Measurements from ENCODE around the gene GYS2.
"Not testable (repeated sequence)": the region's sequence is repeated elsewhere in the genome, so short reads cannot be mapped to it uniquely, and the experiment has no call there.

The GYS2 gene

DNA sequence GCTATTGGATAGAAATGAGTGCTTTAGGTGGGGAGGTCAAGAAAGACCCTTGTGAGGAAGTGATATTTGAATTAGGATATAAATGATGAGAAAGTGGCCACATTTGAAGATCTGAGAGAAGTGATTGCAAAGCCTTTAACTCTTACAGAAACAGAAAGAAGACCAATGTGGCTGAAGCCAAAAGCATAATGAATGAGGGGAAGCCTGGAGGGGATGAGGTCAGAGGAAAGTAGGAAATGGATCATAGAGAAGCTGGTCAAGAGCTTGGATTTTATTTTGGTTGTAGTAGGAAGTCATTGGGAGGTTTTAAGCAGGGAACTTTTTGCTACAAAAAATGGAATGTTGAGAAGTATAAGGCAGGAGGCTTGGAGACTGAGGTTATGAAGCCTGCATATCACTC is 3.5 kb upstream of the GYS2 start:
- DNase-seq: no peak
- in situ Hi-C loops (cut with HindIII; ENCODE audit: low pct_ligation_motif_present, low pct_unique_long_range_greater_than_20kb, low sequenced_read_pairs): no loop called here

DNA sequence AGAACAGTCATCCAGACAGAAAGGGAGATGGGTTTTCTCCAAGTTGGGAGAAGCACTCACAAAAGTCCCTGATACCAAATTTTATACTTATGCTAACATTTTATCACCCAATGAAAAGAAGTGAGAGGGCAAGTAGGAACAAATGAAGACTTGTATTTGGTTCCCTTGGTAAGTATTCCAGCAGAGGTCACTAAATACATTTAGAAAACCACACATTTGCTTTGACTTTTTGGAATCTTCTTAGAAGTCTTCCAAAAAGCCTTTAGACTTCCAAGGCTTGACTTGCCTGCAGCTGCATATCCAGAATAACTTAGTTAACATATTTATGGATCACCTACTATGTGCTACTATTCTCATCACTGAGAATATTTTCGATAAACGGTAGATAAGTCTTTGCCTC is 3.1 kb upstream of the GYS2 start:
- DNase-seq: peak; percentile 60
- in situ Hi-C loops (cut with HindIII; ENCODE audit: low pct_ligation_motif_present, low pct_unique_long_range_greater_than_20kb, low sequenced_read_pairs): no loop called here

DNA sequence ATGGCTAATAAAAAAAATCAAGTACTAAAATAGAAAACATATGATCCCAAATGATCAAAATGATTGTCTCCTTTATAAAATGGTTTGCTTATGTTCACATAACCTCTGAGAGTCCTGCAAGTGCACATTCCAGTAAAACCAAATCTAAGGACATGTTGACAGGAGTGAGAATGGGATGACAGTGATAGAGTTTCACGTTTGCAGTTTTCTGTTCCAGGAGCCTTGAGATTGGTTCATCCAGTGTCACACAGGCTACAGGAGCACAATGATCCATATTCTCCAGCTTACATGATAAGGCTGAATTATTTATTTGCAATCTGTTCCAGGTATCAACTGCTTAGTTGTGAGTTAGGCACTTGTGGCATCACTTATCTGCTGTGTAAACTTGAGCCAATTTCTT is 1.5 kb upstream of the GYS2 start:
- in situ Hi-C loops (cut with HindIII; ENCODE audit: low pct_ligation_motif_present, low pct_unique_long_range_greater_than_20kb, low sequenced_read_pairs): no loop called here

DNA sequence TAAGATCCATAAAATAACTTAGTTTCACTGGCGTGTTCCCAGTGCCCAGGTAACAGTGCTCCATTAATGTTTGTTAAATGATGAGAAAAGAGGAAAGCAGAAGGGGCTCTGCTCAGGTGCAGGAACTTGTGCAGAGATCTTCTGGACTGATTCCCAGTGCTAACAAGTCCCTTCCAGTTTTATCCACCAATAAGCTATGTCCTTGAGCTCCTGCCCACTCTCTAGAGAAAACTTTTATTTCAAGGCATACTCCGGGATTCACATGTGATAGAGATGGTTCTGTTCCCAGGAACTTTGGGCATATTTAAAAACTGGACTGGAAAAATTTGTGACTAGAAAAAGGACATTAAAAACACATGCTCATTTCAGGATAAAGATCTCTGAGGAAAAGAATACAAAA is 1.9 kb downstream of the GYS2 start:
- in situ Hi-C loops (cut with HindIII; ENCODE audit: low pct_ligation_motif_present, low pct_unique_long_range_greater_than_20kb, low sequenced_read_pairs): no loop called here

More for the DNA sequence above, 1.5 kb upstream of the GYS2 start:
- no peak for DNase-seq

DNA sequence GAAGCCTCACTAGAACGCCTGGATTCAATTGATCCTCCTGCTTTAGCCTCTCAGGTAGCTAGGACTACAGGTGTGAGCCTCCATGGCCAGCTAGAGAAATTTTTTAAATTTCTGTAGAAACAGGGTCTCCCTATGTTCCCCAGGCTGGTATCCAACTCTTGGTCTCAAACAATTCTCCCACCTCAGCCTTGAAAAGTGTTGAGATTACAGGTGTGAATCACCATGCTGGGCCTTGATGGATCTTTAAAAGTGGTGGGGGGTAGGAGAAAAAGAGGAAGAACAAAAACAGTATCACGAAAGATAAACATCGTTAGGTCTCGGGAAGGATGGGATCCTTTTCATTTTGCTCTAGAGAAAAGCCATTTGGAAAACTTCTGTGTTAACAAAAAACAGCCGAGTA is 4.5 kb downstream of the GYS2 start:
- DNase-seq: no peak

More for the DNA sequence above, 1.9 kb downstream of the GYS2 start:
- no peak for DNase-seq

DNA sequence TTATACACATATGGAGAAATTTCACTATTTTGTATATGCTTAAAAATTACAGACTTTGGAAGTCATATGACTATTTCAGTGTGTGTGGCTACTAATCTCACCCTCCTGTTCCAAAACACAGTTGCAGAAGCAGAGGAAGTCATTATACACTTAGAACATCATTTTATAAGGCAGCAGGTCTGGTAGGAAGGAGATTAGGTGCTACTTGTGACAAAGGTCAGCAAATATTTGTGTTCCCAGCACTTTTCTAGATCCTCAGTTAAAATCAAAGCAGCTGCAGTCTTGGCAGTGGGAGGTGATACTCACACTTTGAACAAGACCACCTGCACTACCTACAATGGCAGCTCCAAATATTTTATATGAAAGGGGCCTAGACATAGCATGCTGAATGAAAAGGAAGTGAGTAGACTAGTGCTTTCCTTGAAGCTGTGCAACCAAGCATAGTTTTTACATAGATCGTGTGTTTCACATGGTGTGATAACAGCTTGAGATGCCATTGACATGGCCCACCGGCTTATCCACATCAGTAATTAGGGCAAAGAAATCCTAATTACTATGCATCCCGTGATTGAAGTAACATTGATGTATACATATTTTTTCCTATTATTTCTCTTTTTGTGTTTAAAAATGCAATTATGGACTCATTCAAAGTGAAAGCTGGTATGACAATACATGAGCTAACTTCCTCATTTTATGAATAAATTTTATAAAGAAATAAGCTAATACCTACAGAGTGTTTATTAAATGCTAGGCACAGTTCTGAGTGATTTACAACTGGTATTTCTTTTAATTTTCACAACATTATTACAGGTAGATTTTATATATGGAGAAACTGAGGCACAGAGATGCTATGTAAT is 5.3 kb downstream of the GYS2 start:
- DNase-seq: no peak
- in situ Hi-C loops (cut with HindIII; ENCODE audit: low pct_ligation_motif_present, low pct_unique_long_range_greater_than_20kb, low sequenced_read_pairs): no loop called here

More for the DNA sequence above, 4.5 kb downstream of the GYS2 start:
- in situ Hi-C loops (cut with HindIII; ENCODE audit: low pct_ligation_motif_present, low pct_unique_long_range_greater_than_20kb, low sequenced_read_pairs): no loop called here

DNA sequence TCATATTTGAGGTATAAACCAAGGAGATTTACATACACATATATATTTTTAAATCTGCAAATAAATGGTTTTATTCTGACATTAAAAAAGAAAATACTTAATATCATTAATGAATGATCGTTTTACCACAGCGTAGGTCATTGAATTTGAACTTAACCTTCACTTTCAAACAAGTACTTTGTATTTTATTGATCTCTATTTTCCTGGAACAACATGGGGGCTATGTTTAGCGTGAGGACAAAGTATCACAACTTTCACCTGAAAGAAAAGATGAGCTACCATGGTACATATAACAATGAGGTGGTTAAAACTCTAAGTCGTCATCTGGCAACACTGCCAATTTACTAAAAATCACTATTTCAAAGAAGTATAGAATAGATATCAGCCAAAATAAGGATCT is 6.0 kb downstream of the GYS2 start:
- DNase-seq: no peak
- in situ Hi-C loops (cut with HindIII; ENCODE audit: low pct_ligation_motif_present, low pct_unique_long_range_greater_than_20kb, low sequenced_read_pairs): no loop called here

DNA sequence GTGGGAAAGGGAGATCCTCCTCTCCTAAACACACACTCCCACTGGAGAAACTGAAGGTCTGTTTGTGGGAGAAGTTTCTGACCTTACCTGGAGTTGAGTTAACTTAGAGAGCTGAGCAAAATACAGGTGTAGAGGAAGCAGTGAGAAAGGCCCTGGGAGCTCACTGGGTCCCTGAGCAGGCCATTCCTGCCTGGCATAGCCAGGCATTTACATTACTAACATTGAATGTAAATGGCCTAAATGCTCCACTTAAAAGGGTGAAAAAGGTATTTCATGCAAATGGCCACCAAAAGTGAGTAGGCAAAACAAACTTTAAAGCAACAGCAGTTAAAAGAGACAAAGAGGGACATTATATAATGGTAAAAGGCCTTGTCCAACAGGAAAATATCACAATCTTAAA is 9.3 kb downstream of the GYS2 start:
- DNase-seq; in situ Hi-C loops (cut with HindIII; ENCODE audit: low pct_ligation_motif_present, low pct_unique_long_range_greater_than_20kb, low sequenced_read_pairs): not testable (repeated sequence)

DNA sequence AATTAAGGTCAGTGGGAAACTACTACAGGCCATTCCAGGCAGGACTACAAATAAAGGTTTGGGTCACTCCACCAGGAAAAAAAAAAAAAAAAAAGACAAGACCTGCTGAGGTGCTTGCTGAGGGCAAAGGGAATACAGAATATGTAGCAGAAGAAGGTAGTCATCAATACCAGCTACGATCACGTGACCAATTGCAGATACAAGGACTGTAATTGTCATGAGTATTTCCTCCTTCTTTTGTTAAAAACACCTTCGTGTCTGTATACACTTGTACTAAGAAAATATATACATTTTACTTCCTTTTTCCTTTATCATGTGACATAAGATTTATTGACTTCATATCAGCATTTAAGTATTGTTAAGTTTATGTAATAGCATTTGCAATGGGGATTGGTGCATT is 19.2 kb downstream of the GYS2 start:
- in situ Hi-C loops (cut with HindIII; ENCODE audit: low pct_ligation_motif_present, low pct_unique_long_range_greater_than_20kb, low sequenced_read_pairs): no loop called here
- no peak for DNase-seq

DNA sequence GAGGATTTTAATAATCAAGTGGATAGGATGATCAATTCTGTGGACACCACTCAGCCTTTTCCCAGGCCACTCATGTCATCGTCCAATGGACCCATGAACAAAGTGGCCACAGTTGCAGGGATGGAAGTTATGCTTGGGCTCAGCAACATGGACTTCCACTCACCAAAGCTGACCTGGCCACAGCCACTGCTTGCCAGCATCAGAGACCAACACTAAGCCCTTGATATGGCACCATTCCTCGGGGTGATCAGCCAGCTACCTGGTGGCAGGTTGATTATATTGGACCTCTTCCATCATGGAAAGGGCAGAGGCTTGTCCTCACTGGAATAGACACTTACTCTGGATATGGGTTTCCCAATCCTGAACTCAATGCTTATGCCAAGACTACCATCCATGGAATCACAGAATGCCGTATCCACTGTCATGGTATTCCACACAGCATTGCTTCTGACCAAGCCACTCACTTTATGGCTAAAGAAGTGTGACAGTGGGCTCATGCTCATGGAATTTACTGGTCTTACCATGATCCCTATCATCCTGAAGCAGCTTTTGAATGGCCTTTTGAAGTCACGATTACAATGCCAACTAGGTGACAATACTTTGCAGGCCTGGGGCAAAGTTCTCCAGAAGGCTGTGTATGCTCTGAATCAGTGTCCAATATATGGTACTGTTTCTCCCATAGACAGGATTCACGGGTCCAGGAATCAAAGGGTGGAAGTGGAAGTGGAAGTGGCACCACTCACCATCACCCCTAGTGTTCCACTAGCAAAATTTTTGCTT is 20.1 kb downstream of the GYS2 start:
- DNase-seq; in situ Hi-C loops (cut with HindIII; ENCODE audit: low pct_ligation_motif_present, low pct_unique_long_range_greater_than_20kb, low sequenced_read_pairs): not testable (repeated sequence)

DNA sequence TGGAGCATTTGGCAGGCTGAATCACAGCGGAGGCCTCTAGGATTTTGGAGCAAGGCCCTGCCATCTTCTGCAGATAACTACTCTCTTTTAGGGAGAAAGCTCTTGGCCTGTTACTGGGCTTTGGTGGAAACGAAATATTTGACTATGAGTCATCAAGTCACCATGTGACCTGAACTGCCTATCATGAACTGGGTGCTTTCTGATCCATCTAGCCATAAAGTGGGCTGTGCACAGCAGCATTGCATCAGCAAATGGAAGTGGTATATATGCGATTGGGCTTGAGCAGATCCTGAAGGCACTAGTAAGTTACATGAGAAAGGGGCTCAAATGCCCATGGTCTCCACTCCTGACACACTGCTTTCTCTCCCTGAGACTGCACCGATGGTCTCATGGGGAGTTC is 21.1 kb downstream of the GYS2 start:
- DNase-seq: no peak
- in situ Hi-C loops (cut with HindIII; ENCODE audit: low pct_ligation_motif_present, low pct_unique_long_range_greater_than_20kb, low sequenced_read_pairs): no loop called here

DNA sequence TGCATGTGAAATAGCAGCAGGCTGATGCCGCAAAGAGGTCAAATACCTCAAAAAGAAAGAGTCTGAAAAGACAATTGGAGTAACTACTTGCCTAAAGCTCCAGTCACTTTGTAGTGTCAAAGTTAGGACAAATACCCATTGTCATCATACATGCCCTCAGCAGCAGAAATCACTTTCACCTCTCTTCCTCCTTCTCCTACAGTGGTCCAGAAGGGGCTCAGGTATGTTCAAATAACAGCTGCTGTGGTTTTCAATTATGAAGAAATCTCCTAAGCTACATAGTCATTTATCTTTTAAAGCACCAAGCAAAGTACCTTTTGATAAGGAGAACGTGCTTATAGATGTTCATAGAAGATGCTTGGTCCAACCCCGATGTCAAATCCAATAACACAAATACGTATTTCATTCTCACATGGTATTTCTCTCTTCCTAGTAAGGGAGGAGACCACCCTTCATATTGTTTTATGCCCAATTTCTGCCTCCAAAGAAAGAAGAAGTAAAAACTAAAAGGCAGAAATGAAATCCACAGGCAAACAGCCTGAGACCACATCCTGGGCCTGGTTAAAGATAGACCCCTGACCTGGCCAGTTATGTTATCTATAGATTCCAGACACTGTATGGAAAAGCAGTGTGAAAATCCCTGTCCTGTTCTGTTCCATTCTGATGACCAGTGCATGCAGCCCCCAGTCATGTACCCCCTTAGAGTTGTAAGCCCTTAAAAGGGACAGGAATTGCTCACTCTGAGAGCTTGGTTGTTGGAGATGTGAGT is 23.7 kb downstream of the GYS2 start:
- in situ Hi-C loops (cut with HindIII; ENCODE audit: low pct_ligation_motif_present, low pct_unique_long_range_greater_than_20kb, low sequenced_read_pairs): no loop called here

DNA sequence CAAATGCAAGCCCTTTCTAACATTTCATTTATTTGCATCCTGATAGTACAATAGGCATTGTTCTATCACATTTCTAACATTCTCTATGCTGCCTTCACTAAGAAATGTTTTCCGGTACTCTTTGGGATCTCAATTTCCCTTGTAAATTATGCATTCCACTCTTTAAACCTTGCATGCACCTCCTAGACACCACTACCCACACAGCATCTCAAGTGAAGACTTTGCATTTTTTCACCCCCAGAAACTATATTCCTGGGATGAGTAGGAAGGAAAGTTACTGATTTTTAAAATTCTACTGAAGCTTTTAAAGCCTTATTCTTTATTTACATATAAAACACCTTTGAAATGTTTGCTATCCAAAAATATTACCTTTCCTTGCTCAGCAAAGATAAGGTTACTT is 27.1 kb downstream of the GYS2 start:
- in situ Hi-C loops (cut with HindIII; ENCODE audit: low pct_ligation_motif_present, low pct_unique_long_range_greater_than_20kb, low sequenced_read_pairs): no loop called here
- no peak for DNase-seq

More for the DNA sequence above, 23.7 kb downstream of the GYS2 start:
- no peak for DNase-seq

DNA sequence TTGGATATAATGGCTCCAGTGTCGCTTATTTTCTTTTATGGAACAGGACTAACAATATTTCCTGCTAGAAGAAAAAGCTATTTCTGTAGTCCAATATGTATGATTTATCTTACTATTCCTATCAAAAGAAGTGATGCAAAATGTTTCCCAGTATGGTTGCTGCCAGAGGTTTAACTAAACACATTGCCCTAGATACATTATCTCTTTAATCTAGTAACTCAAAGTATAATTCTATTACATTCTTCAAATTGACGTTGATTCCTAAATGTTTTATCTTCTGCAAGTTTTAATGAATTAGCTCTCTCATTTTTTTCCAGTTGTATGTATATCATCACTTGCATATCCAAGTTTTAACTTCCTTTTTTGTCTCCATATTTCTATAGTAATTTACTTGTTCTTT is 28.2 kb downstream of the GYS2 start:
- in situ Hi-C loops (cut with HindIII; ENCODE audit: low pct_ligation_motif_present, low pct_unique_long_range_greater_than_20kb, low sequenced_read_pairs): no loop called here
- DNase-seq: no peak

DNA sequence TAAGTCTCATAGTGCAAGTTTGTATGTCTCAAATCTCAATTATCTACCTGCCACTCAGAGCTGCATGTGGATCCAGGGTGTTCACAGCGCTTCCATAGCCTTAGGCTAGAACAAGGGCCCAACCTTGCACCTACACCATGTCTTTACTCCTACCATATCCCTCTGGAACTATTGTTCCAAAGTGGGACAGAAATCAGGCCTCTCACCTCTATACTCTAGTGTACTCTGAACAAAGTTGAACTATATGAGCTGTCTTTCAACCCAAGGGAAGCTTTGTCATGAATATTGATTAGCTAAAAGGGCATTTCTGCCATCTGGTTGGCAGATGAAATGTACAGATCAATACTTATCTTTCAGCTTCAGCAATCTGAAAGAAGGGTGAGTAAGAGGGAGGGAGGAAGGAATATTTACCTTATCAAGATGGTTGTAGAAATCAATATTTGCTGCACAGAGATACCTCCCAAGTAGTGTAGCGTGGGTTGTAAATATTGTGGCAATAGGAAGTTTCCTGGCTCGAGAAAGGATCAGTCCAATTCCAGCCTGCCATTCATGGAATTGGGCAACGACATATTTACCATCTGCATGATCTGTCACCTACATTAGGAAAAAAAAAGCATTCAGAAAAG is 30.8 kb downstream of the GYS2 start:
- DNase-seq: no peak
- in situ Hi-C loops (cut with HindIII; ENCODE audit: low pct_ligation_motif_present, low pct_unique_long_range_greater_than_20kb, low sequenced_read_pairs): no loop called here

DNA sequence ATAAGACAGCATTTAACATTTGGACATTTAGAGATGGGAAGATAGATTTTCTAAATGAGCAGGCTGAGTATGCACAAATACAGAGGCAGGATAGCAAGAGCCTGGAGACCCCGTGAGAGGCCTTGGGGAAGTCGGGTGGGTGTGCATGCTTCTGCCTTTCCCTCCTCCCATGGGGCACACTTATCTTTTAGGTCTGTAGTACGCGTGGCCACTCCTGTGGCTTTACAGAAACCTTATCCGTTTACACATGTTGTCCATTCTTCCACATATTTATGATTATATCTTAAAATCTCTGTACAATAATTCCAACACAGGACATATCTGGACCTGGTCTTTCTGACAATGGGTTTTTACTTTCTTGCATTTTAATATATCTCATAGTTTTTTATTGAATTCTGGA is 33.6 kb downstream of the GYS2 start:
- no peak for DNase-seq
- in situ Hi-C loops (cut with HindIII; ENCODE audit: low pct_ligation_motif_present, low pct_unique_long_range_greater_than_20kb, low sequenced_read_pairs): no loop called here

DNA sequence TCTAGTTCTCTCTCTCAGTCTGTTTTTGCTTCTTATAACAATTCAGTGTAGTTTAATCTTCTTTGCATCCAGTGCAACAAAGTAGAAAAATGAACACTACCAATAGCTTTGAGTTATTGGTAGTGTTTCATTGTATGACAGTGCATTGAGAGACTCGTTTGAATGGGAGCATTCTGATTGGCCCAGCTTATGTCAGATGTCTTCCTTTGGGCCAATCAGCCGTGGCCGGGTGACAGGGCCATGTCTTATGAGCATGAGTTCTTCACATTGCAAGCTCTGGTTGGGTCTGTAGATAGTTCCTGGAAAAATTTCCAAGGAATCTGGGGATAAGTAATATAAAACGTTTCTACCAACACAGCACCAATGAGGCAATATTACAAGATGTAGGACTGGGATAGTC is 36.5 kb downstream of the GYS2 start:
- DNase-seq: no peak
- in situ Hi-C loops (cut with HindIII; ENCODE audit: low pct_ligation_motif_present, low pct_unique_long_range_greater_than_20kb, low sequenced_read_pairs): no loop called here

DNA sequence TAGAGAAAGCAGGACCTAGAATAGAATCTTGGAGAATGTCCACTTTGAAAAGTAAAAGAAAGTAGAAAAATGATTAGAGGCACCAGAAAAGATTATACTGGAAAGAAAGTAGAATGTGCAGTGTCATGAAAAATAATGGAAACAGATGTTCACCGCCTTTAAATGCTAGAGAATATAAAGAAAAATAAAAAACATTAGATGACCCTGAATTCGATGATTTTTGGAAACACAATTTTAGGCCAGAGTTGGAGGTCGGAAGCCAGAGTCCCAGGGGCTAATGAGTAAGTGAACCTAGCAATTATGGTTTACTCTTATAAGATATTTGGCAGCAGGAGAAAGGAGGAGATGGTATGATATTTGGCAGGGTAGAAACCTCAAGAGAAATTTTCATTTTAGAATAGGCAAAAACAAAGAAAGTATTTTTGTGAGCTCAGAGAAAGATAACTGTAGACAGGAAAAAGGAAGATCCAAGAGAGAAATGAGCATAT is 37.7 kb downstream of the GYS2 start:
- in situ Hi-C loops (cut with HindIII; ENCODE audit: low pct_ligation_motif_present, low pct_unique_long_range_greater_than_20kb, low sequenced_read_pairs): no loop called here
- DNase-seq: no peak

Measured in ACHN (cell line).